NCI-H1930 (cell line): ENCODE data around the gene SPTSSA.
"Not testable (repeated sequence)": the region's sequence is repeated elsewhere in the genome, so short reads cannot be mapped to it uniquely, and the experiment has no call there.

Experiments used
- DNase-seq, 2 experiments: peaks; one replicate each; lab custom pipeline; 2025; lab: John Stamatoyannopoulos, UW

Gene SPTSSA

DNA sequence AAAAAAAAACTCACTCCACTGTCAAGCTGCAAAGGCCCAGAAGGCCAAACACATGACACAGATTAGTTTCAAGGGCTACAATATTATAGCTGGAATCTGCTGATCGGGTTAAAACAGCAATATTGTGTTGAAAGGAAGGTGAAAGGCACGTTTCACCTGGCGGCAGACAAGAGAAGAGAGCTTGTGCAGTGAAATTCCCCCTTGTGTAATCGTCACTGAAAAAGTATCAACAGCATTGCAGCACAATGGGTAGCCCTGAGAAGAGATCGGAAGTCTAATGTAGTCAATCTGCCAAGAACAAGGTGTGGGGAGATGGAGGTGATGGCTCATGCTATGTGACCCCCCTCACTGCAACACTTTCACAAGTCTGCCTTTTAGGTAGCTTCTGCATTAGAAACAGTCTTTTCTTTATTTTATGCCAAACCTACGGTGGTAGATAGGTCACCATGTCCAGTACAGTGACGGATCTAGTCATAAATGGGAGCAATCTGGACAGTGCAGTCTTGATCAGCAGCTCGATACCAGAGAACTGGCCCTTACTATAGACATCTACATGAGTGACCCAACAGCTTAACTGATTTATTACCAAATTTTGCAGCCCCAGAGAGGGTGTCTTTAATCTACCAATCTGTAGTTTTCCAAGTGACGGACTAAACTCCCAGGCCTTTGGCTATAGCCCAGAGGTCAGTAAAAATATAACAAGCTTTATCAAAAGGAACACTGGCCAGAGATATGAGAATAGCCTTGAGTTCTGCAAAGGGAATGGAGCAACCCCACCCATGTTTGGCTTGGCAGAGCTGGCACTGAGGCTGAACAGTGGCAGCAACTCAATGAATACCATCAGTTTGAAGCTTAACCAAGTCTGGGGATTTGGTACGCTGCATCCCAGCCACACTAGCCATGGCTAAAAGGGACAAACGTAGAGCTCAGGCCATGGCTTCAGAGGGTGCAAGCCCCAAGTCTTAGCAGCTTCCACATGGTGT lies 35.4 kb downstream of the SPTSSA start:
- DNase-seq: no peak

DNA sequence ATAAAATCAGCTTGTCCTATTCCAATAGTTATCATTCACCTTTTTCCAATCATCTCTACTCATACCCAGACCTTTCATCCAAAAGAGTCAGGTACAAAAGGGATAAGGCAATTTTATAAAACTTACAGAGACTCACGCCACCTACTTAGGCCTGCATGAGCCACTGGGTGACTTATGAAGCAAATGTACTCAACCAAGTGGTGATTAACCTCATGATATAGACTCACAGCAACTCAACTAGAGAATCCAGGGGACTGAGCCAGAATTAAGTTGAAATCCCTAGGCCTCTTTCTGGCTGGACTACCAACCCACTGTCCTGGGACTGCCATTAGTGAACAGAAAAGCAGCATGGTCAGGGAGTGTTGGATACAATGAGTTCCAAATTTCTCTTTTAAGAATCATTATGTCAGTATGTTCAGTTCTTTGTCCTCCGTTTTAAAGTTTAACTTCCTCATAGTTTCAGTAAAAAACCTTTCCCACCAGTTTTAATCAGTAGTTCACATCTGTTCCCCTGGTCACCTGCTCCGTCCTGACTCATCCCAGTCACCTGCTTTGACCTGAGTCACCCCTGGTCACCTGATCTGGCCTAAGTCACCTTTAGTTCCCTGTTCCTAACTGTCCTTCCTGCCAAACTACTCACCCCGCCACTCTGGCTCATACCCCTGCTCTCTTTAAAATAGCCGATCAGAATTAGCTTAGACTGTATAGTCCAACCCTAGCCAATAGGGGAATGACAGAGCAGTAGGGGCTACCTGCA lies 36.8 kb downstream of the SPTSSA start:
- DNase-seq: no peak

DNA sequence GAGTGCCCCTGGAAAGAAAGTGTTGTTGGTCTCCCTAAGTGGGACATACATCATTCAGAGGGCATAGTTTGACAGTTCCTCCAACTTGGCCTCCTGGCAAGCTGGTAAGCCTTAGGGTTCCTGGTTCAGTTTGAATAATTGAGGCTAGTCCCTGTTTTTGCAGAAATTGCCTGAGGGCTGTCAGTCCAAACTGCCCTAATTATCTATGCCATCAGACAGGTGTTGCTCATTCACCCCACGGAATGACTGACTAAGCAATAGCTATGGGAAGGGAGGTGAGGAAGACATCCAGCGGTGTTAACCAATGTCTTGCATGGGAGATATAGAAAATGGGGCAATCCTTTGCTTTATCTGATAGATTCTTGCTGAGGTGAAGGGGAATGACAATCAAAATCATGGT lies 37.6 kb downstream of the SPTSSA start:
- DNase-seq: no peak

DNA sequence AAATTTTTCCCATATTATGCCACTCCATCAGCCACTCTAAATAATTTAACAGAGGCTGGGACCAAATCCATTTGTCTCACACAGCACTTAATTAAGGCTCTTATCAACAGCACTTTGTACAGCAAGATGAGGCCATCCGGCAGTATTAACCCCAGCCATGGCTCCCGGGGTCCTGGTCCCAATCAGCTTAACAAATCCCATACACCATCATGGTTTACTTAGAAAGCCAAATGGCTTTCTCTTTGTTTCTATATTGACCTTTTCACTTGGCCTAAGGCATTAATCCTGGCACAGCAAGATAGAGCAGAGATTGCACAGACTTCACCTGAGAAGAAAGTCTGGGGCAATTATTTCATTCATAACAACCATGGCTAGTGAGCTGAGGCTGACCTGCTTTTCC lies 38.6 kb downstream of the SPTSSA start:
- no peak for DNase-seq

DNA sequence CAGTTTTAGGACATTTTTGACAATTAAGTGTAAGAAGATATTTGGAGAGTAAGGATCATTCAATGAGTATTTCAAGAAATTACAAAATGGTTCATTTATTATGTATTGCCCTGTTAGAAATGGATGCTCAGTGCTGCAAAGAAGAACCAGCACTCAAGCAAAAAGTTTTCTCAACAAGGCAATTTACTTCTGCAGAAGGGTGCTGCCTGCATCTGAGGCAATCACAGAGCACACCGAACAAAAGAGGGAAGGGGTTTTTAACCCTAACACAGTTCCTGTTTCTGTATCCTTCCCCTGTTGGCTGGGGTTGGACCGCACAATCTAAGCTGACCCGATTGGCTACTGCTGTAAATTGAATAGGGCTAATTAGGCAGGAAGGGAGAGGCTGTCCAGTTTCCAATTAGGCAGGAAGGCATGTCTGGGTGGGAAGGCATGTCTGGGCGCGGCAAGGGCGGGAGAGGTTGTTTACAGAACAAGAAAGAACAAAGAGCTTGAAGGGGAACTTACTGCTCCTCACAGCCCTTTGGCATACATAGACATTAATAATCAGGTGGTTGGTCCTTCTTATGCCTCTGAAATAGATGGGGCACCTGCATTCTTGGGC lies 41.4 kb downstream of the SPTSSA start:
- DNase-seq: no peak

DNA sequence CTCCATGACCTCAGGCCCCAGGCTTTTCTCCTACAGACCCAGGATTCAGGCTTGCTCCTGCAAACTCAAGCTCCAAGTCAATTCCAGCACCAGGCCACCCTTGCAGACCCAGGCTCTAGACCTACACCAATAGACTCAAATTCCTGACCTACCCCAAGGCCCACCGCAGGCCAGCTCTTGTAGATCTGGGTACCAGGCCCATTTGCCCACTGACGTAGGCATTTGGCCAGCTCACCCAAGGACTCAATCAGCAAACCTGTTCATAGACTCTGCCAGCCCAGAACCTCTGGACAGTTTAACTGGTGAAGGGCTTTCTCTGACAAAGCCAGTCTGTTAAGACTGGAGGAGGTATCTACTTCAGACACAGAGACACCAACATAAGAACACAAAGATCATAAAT lies 52.3 kb downstream of the SPTSSA start:
- DNase-seq: no peak

DNA sequence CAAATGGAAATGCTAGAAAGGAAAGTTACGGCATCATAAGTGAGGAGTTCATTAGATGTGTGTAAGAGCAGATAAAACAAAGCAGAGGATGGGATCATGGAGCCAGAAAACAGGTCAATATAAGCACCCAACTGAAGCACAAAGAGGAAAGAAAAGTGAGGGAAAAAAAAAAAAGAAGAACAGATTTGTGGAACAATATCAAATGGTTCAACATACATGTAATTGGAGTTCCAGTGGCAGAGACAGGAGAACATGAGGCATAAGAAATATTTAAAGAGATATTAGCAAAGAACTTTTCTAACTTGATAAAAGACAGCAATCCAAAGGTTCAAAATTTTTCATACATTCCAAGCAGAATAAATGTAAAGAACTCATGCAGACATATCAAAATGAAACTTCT lies 54.1 kb downstream of the SPTSSA start:
- DNase-seq: no peak

DNA sequence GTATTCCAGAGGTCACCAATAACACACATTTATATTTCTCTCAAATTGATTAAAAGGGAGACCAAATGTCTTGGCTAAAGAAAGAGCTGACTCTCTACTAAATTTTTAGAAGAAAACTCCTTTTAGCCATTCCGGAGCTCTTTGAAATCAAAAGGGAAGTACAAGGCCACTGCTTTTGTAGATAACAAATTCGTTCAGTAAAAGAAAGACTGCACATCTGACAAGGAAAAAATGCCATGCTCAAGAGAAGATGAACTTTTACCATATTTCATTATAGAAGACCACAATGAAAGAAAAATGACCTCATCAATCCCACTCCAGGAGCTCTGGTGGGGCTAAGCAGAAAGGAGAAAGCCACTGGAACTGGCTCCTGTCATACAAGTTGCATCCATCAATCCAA lies 57.6 kb downstream of the SPTSSA start:
- no peak for DNase-seq

DNA sequence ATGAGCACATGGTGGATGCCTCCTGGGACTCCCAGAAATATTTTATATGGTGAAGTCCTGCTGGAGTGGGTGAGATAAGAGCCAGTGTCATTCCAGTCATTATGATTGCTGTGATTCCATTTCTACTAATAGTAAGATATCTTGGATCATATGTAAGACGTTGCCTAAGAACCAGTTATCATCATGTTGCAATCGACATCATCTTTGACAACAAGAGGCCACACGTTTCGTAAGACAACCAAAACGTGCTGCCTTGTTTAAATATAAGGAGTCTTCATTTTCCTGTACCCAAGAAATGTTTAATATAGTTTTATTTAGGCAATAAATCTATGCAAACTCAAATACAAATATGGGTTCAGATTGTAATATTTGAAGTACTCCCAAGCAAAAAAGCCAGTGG lies 58.4 kb downstream of the SPTSSA start:
- no peak for DNase-seq

DNA sequence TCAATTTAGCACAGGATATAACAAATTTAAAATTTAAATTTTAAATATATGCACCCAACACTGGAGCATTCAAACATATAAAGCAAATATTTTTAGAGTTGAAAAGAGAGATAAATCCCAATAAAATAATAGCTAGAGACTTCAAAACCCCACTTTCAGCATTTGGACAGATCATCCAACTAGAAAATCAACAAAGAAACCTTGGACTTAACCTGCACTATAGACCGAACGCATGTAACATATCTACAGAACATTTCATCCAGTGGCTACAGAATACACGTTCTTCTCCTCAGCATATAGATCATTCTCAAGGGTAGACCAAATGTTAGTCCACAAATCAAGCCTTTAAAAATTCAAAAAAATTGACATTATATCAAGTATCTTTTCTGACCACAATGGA lies 64.0 kb downstream of the SPTSSA start:
- DNase-seq: no peak

DNA sequence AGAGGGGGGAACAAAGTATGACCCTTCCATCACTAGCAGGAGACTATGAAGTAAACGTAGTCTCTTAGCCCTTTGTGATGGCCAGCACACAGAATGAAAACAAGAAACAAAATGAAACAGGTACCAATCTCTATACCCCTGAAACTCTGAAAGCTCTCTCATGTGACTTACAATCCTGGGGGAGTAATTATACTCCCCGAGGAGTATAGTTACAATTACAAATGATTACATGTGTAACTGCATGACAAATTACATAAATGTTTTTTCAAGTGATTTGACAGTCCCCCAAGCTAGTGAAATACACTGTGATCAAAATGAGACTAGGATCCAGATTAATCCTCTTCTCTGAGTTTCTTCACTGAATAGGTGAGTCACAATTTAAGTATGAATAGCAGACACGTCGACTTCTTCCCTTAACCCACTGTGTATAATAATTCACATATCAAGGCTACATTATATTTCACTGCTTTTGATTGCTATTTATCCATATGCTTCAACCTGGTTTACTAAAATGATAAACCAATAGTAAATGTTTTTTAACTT lies 74.0 kb downstream of the SPTSSA start:
- no peak for DNase-seq

DNA sequence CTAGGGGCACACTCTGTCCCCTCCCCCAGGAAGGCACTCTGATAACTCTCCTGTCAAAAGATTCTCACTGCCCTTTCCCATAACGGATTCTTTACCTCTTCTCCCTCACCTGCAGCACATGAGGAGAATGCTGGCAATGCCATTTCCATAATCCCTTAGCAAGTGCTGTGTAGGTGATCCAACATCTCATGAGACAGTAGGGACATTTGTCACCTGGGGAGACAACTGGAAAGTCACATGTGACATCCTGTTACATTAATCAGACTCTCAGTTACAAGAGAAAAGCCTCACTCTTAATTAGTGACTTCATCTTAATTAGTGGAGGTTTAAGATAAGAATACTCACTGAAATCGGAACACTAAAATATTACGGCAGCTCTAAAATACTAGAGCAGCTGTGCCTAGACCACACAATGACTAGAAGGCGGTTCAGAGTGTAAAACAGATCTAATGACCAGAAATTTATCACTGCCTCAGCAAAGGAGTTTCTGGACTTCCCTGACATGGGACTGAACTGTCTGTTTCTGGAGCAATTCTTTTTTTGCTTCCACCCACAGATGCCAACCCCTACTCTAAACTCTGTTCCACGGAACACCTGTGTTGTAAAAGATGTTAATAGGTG lies 75.1 kb downstream of the SPTSSA start:
- DNase-seq: no peak

DNA sequence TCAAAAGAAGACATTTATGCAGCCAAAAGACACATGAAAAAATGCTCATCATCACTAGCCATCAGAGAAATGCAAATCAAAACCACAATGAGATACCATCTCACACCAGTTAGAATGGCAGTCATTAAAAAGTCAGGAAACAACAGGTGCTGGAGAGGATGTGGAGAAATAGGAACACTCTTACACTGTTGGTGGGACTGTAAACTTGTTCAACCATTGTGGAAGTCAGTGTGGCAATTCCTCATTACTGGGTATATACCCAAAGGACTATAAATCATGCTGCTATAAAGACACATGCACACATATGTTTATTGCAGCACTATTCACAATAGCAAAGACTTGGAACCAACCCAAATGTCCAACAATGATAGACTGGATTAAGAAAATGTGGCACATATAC lies 76.2 kb downstream of the SPTSSA start:
- not testable (repeated sequence) for DNase-seq

DNA sequence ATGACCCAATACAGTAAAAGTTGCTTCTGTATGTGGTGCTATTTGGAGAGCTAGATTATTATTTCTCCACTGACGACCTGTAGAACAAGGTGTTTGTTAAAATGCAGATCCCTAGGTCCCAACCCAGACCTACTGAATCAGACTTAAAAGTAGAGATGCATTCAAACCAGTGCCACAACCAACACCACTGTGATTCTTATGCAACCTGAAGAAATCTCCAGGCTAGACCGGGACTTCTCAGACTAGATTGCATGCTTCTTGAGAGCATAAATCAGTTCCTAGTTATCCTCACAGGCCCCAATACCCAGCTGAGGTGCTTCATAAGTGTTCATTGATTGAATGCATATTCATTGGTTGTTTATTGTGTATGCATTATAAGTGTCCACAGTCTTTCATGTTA lies 78.2 kb downstream of the SPTSSA start:
- DNase-seq: peak in 1 of 2 experiments; percentile 6
